SK-N-MC (cell line): ENCODE data around the gene VSTM1.

Source experiments
- DNase-seq: peaks from one replicate; pipeline ENCODE4 v3.0.0-alpha.2; 2011; ENCODE audit warnings: low read depth, low spot score
- H3K27ac ChIP-seq: fragments of 200-600 bp; sonication (generic); 2 replicates; pipeline ENCODE4 v1.5.1; 2016; ENCODE audit warnings: mixed run types
- H3K36me3 ChIP-seq: fragments of 200-600 bp; sonication (generic); 2 replicates; pipeline ENCODE4 v1.6.1; 2017; ENCODE audit warnings: antibody characterized with exemption, low read length, mixed read lengths; ENCODE audit not compliant: insufficient read depth
- H3K4me3 ChIP-seq: fragments of 200-600 bp; sonication (generic); 2 replicates; pipeline ENCODE4 v1.5.1; 2016
- H3K9ac ChIP-seq: fragments of 200-600 bp; sonication (generic); 2 replicates; pipeline ENCODE4 v1.8.0; 2017; ENCODE audit warnings: mixed run types, mixed read lengths; ENCODE audit not compliant: insufficient read length
- H3K9me3 ChIP-seq: fragments of 200-600 bp; sonication (generic); 2 replicates; pipeline ENCODE4 v1.6.1; 2017; ENCODE audit warnings: low read depth, mild to moderate bottlenecking, antibody characterized with exemption, low read length, moderate library complexity, mixed read lengths
- EZH2 ChIP-seq: fragments of 200-600 bp; sonication (generic); IDR thresholded peaks from one replicate; pipeline ENCODE4 v1.6.1; 2017; ENCODE audit warnings: antibody characterized with exemption
- FOXP2 ChIP-seq: optimal IDR thresholded peaks from 2 replicates; pipeline ENCODE3; 2011; ENCODE audit warnings: mild to moderate bottlenecking, moderate library complexity; ENCODE audit not compliant: insufficient read depth; ENCODE audit errors: extremely low read length, control extremely low read depth
- POLR2AphosphoS5 ChIP-seq: IDR thresholded peaks from 2 replicates; pipeline ENCODE4 v1.6.1; 2012; ENCODE audit warnings: mild to moderate bottlenecking, low read depth, low read length, borderline replicate concordance

Gene VSTM1

DNA sequence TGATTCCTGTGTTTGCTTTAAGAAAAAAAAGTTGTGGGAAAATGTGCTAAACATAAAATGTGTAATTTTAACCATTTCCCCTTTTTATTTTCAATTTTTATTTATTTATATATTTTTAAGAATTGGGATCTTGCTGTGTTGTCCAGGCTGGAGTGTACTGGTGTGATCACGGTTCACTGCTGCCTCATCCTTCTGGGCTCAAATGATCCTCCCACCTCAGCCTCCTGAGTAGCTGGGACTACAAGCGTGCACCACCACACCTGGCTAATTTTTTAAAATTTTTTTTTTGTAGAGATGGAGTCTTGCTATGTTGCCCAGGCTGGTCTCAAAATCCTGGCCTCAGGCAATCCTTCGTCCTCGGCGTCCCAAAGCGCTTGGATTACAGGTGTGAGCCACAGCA lies 53.2 kb downstream of the VSTM1 start:
- no peaks in the 10 kb centered on the region for H3K9me3 ChIP-seq
- no peaks in the 10 kb centered on the region for H3K36me3 ChIP-seq
- DNase-seq, result no peak
- no peak for TF ChIP-seq EZH2
- no peak for TF ChIP-seq POLR2AphosphoS5
- no peak for TF ChIP-seq FOXP2
- H3K4me3 ChIP-seq, result no peak overlapping the region
- no peak overlapping the region for H3K9ac ChIP-seq
- H3K27ac ChIP-seq, result no peak overlapping the region

DNA sequence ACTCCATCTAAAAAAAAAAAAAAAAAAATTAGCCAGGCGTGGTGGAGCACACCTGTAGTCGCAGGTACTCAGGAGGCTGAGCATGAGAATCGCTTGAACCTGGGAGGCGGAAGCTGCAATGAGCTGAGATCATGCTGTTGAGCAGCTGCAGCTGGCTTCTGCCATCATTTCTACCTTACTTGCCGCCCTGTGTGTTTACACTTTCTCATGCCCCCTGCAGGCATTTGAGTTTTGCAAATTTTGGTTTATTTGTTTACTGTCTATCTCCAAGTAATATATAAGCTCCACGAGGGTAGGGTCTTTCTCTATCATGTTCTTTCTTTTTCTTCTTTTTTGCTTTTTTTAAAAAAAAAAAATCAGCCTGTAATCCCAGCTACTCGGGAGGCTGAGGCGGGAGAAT lies 54.3 kb downstream of the VSTM1 start:
- Histone ChIP-seq H3K4me3 (no peak overlapping the region), H3K27ac (no peak overlapping the region), H3K9me3 (no peaks in the 10 kb centered on the region), H3K9ac (no peak overlapping the region), H3K36me3 (no peaks in the 10 kb centered on the region)
- no peak for DNase-seq
- TF ChIP-seq FOXP2 (no peak), POLR2AphosphoS5 (no peak)

DNA sequence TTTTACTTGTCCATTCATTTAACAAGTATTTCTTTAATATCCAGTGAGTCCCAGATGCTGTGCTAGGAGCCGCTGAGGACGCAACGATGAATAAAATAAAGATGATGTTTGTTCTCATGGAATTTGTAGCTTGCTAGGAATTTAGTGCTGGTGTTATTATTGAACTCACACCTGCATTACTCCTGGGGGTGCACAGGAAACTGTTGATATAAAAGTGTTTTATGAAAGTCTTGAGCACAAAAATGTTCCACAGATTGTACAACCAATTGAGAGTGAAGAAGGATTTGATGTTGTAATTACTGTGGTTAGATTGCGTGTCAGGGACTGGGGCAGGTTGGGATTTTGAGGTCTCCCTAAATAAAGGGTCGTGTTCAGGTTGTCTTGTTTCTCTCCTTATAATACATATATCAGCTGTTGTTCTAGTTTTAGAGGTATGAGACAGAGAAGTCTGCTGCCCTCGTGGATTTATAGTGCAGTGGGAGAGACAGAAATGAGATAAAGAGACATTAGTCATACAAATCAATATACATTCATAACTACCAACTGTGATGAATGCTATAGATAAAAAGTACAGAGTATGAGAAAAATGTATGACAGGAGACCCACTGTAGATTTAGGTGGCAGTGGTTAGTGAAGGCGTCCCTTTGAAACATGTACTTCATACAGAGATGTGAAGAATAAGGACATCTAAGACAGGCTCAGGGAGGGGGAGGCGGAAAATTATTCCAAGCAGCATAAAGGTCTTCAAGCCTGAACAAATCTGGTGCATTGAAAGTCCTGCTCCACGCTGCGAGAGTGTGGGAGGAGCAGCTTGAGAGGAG lies 61.0 kb downstream of the VSTM1 start:
- no peaks in the 10 kb centered on the region for H3K36me3 ChIP-seq
- no peak overlapping the region for H3K9ac ChIP-seq
- no peaks in the 10 kb centered on the region for H3K9me3 ChIP-seq
- DNase-seq, result no peak
- no peak overlapping the region for H3K27ac ChIP-seq
- no peak for TF ChIP-seq FOXP2
- peak; percentile 65 for TF ChIP-seq EZH2
- TF ChIP-seq POLR2AphosphoS5, result no peak
- no peak overlapping the region for H3K4me3 ChIP-seq

DNA sequence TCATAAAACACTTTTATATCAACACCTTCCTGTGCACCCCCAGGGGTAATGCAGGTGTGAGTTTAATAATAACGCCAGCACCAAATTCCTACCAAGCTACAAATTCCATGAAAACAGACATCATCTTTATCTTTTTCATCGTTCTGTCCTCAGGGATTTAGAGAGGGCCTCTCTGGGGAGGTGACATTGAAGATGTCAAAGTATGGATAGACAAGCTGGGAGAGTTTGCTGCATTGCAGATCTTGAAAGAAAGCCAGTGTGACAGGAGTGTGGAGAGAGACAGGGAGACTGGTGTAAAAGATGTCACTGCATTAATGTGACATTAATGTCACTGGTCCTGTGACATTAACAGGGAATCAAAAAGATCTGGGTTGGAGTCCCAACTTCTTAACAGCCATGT lies 62.2 kb downstream of the VSTM1 start:
- H3K9me3 ChIP-seq, result no peaks in the 10 kb centered on the region
- H3K4me3 ChIP-seq, result no peak overlapping the region
- TF ChIP-seq FOXP2 (no peak), POLR2AphosphoS5 (no peak), EZH2 (no peak)
- no peak overlapping the region for H3K27ac ChIP-seq
- no peak for DNase-seq
- no peak overlapping the region for H3K9ac ChIP-seq
- no peaks in the 10 kb centered on the region for H3K36me3 ChIP-seq

DNA sequence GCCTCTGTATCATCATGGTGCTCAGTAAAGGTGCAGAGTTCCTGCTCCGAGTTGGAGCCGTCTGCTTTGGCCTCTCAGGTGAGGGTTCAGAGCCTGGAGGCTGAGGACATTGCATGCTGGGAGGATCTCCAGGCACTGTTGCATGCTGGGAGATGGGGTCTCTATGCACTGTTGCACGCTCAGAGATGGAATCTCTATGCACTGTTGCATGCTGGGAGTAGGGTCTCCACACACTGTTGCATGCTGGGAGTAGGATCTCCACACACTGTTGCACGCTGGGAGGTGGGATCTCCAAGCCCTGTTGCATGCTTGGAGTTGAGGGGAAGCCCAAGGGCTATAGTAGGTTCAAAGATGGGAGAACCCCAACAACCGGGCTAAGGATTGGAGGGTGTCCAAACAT lies 64.0 kb downstream of the VSTM1 start:
- Histone ChIP-seq H3K36me3 (no peaks in the 10 kb centered on the region), H3K9me3 (no peaks in the 10 kb centered on the region), H3K9ac (no peak overlapping the region), H3K4me3 (no peak overlapping the region), H3K27ac (no peak overlapping the region)
- DNase-seq, result no peak
- TF ChIP-seq EZH2 (no peak), FOXP2 (no peak), POLR2AphosphoS5 (no peak)

DNA sequence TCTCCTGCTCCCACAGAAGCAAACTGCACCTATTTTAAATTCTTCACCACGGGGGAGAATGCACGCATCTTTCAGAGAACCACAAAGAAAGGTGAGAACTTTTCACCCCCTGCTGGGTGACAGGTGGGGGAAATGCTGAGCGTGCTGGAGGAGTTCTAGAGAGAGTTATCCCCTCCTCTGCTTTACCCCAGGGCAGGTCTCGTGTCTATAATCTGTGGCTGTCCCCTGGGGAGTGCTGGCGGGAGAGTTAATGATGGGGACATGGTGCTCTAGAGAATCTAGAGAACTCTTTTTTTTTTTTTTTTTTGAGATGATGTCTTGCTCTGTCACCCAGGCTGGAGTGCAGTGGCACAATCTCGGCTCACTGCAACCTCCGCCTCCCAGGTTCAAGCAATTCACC lies 65.5 kb downstream of the VSTM1 start:
- TF ChIP-seq FOXP2 (no peak), EZH2 (no peak), POLR2AphosphoS5 (no peak)
- H3K9ac ChIP-seq, result no peak overlapping the region

DNA sequence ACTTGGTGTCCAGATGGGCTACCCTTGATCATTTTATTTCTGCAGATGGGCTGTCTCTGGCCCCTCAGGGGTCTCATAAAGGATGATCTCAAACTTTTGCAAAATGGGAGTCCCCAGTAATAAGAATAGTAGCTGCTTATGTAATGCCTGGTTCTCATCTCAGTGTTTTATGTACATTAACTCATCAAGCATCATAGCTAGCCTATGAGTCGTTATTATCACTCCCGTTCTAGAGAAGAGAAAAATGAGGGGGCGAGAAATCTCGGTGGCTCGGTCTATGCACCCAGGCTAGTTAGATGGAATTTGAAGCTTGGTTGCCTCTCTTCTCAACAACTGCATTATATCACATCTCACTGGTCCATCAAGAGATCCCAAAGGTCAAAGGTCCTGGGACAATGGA lies 68.9 kb downstream of the VSTM1 start:
- no peak overlapping the region for H3K4me3 ChIP-seq
- H3K9ac ChIP-seq, result no peak overlapping the region
- no peak overlapping the region for H3K27ac ChIP-seq
- no peaks in the 10 kb centered on the region for H3K9me3 ChIP-seq
- DNase-seq, result no peak
- no peaks in the 10 kb centered on the region for H3K36me3 ChIP-seq
- TF ChIP-seq EZH2, result no peak

More for the DNA sequence above, 65.5 kb downstream of the VSTM1 start:
- Histone ChIP-seq H3K4me3 (no peak overlapping the region), H3K27ac (no peak overlapping the region), H3K9me3 (no peaks in the 10 kb centered on the region), H3K36me3 (no peaks in the 10 kb centered on the region)
- no peak for DNase-seq

DNA sequence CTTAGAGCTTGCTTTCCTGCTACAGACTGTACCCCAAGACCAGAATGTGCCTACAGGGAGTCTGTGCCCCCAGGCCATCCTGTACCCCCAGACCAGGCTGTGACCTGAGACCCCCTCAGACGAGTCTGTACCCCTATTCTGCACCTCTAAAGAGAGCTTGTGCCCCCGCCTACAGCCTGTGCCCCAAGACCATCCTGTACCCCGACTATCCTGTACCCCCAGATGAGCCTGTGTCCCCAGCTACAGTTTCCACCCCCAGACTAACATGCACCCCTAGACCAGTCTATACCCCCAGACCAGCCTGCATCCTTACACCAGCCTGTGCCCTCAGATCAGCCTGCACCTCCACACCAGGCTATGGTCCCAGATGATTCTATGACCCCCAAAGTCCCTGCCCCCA lies 70.2 kb downstream of the VSTM1 start:
- Histone ChIP-seq H3K4me3 (no peak overlapping the region), H3K27ac (no peak overlapping the region), H3K9ac (no peak overlapping the region), H3K9me3 (no peaks in the 10 kb centered on the region), H3K36me3 (no peaks in the 10 kb centered on the region)
- no peak for TF ChIP-seq POLR2AphosphoS5
- TF ChIP-seq FOXP2, result no peak
- no peak for TF ChIP-seq EZH2
- no peak for DNase-seq

DNA sequence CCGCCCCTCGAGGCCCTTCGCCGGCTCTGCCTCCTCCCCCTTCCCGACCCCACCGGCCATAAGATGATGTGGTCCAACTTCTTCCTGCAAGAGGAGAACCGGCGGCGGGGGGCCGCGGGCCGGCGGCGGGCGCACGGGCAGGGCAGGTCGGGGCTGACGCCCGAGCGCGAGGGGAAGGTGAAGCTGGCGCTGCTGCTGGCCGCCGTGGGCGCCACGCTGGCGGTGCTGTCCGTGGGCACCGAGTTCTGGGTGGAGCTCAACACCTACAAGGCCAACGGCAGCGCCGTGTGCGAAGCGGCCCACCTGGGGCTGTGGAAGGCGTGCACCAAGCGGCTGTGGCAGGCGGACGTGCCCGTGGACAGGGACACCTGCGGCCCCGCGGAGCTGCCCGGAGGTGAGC lies 70.9 kb downstream of the VSTM1 start:
- no peak overlapping the region for H3K9ac ChIP-seq
- no peak overlapping the region for H3K27ac ChIP-seq
- no peaks in the 10 kb centered on the region for H3K9me3 ChIP-seq
- TF ChIP-seq POLR2AphosphoS5, result no peak
- TF ChIP-seq EZH2, result no peak
- TF ChIP-seq FOXP2, result no peak
- no peak overlapping the region for H3K4me3 ChIP-seq
- no peak for DNase-seq
- H3K36me3 ChIP-seq, result no peaks in the 10 kb centered on the region
